ENCODE measurements around the gene MINDY4B.

MINDY4B gene

DNA sequence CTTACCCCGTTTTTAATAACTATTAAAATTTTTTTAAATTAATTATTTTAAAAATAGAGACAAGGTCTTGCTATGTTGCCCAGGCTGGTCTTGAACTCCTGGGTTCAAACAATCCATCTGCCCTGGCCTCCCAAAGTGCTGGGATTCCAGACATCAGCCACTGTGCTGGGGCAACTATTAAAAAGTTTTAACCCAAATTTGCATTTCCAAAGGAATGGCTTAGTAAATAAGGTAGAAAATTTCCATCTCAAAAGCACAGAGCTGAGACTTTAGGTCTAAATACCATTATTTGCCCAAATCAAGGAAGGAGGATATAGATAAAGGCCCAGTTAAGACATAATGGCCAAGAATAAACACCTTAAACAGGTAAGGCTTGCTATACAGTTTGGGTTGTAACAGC, 56.4 kb downstream of the MINDY4B start:
- H3K4me1 Mint-ChIP-seq, result no peaks in the 10 kb centered on the region
- no peak for DNase-seq (ENCODE audit: low spot score in 2 of 2)
- H3K27ac Mint-ChIP-seq, result no peak overlapping the region
- no peak for ATAC-seq (ENCODE audit: low read depth)
- H3K36me3 Mint-ChIP-seq, result peaks cover 2% of the 10 kb centered on the region
- no peaks in the 10 kb centered on the region for H3K9me3 Mint-ChIP-seq
- no peak overlapping the region for H3K4me3 Mint-ChIP-seq
- H3K27me3 Mint-ChIP-seq, result peaks cover 4% of the 10 kb centered on the region

DNA sequence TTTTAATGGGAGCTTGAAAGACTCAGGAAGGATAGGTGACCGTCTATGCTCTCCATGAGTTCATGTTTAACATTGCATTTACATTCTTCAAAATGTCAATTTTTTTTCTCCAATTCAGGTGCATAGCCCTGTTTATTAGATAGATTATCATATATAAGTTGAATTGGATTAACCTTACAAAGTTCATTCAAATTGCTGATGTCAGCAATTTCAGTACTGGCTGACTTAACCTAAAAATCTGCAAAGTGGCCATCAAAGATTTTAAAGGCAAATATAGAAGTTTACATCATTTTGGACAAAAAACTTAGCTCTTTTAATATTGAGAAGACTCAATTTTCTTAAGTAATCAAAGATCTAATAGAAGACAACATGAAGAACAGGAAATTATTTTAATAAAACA, 57.8 kb downstream of the MINDY4B start:
- H3K4me1 Mint-ChIP-seq, result no peaks in the 10 kb centered on the region
- ATAC-seq (ENCODE audit: low read depth) (no peak), DNase-seq (ENCODE audit: low spot score in 2 of 2) (no peak)
- peaks cover 7% of the 10 kb centered on the region for H3K27me3 Mint-ChIP-seq
- H3K36me3 Mint-ChIP-seq, result peaks cover 2% of the 10 kb centered on the region
- no peak overlapping the region for H3K27ac Mint-ChIP-seq
- H3K9me3 Mint-ChIP-seq, result no peaks in the 10 kb centered on the region
- no peak overlapping the region for H3K4me3 Mint-ChIP-seq

DNA sequence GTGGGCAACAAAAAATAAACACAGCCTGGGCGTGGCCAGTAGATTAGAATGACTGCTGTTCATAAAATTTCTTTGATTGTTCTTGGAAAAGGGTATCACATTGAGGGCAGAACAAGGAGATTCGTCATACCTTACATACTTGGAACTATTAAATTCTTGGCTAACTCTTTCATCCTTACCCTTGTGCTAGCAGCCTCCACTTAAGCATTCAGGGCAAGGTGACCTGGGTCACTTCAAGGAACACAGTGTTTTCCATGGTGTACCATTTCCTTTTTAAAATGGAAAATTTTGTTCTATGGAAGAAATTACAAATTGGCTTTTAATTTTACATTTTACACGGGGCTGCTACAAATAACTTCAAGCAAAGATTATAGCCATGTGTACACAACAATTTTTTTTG, 60.8 kb downstream of the MINDY4B start:
- H3K9me3 Mint-ChIP-seq, result no peaks in the 10 kb centered on the region
- DNase-seq (ENCODE audit: low spot score in 2 of 2) (no peak), ATAC-seq (ENCODE audit: low read depth) (no peak)
- no peaks in the 10 kb centered on the region for H3K4me1 Mint-ChIP-seq
- H3K4me3 Mint-ChIP-seq, result no peak overlapping the region
- no peaks in the 10 kb centered on the region for H3K36me3 Mint-ChIP-seq
- no peak overlapping the region for H3K27ac Mint-ChIP-seq
- H3K27me3 Mint-ChIP-seq, result peaks cover 9% of the 10 kb centered on the region

DNA sequence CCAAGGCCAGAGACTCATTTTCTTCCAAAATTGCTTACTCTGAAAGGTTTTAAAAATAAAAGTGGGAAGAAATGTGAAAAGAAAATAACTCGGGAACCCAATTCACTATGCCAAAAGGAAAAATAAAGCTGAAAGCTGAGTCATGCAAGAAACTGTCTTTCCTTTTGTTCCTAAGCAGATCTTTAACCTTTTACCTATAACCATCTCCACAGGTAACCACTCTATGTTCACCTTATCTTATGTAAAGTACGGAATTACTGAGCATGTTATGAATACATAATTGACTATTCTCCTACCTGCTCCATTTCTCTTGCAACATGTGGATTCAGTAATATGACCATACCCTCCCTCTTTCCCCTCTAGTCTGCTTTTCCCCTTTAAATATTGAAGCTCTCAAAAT, 62.0 kb downstream of the MINDY4B start:
- DNase-seq (ENCODE audit: low spot score in 2 of 2) (no peak), ATAC-seq (ENCODE audit: low read depth) (no peak)
- no peaks in the 10 kb centered on the region for H3K36me3 Mint-ChIP-seq
- no peak overlapping the region for H3K4me3 Mint-ChIP-seq
- no peaks in the 10 kb centered on the region for H3K4me1 Mint-ChIP-seq
- H3K9me3 Mint-ChIP-seq, result no peaks in the 10 kb centered on the region
- H3K27me3 Mint-ChIP-seq, result peaks cover 11% of the 10 kb centered on the region
- no peak overlapping the region for H3K27ac Mint-ChIP-seq

DNA sequence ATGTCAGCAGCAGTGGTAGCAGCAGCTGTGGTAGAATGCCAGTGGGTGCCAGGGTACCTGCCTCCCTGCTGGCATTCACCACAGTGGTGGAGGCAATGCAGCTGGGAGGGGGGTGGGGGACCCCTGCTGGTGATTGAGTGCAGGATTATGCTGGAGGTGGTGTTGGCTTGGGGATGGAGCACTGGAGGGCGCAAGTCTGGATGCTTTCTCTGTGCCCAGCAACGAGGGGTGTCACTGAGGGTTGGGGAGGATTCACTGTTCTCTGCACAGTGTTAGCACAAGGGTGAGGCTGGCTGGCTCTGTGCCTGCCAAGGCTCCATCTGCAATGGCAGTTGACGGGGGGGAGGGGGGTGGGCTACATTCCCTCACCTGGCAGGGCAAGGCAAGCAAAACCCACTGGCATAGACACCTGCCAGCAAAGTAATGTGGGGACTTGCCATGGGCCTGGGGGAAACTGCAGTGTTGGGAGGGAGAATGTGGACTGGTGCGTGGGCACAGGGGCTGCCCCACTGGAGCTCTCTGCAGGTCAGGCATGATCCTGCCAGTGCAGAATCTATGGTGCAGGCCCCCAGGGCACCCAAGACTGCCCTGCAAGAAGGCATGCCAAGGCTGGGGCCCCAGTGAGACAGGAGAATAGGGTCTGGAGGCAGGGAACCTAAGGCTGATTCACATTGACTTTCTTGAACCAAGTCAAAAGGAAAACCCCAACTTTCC, 64.3 kb downstream of the MINDY4B start:
- ATAC-seq (ENCODE audit: low read depth) (no peak), DNase-seq (ENCODE audit: low spot score in 2 of 2) (no peak)
- no peaks in the 10 kb centered on the region for H3K36me3 Mint-ChIP-seq
- no peak overlapping the region for H3K27ac Mint-ChIP-seq
- no peak overlapping the region for H3K4me3 Mint-ChIP-seq
- H3K9me3 Mint-ChIP-seq, result no peaks in the 10 kb centered on the region
- H3K27me3 Mint-ChIP-seq, result peaks cover 14% of the 10 kb centered on the region
- no peaks in the 10 kb centered on the region for H3K4me1 Mint-ChIP-seq

DNA sequence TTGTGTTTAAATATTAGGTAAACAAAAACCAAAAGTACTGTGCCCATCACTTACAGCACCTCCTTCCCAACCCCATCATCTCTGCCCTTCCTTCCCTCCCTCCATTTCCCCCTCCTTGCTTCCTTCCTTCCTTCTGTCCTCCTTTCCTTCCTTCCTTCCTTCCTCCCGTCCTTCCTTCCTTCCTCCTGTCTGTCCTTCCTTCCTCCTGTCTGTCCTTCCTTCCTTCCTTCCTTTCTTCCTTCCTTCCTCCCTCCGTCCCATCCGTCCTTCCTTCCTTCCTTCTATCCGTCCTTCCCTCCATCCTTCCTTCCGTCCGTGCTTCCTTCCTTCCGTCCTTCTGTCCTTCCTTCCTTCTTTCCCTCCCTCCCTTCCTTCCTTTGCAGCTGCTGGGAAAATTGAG, 74.5 kb downstream of the MINDY4B start:
- H3K4me3 Mint-ChIP-seq, result no peak overlapping the region
- no peak overlapping the region for H3K27ac Mint-ChIP-seq
- peaks cover 2% of the 10 kb centered on the region for H3K9me3 Mint-ChIP-seq
- H3K27me3 Mint-ChIP-seq, result peaks cover 7% of the 10 kb centered on the region
- peaks cover 16% of the 10 kb centered on the region for H3K4me1 Mint-ChIP-seq
- ATAC-seq (ENCODE audit: low read depth) (no peak), DNase-seq (ENCODE audit: low spot score in 2 of 2) (no peak)
- peaks cover 1% of the 10 kb centered on the region for H3K36me3 Mint-ChIP-seq

DNA sequence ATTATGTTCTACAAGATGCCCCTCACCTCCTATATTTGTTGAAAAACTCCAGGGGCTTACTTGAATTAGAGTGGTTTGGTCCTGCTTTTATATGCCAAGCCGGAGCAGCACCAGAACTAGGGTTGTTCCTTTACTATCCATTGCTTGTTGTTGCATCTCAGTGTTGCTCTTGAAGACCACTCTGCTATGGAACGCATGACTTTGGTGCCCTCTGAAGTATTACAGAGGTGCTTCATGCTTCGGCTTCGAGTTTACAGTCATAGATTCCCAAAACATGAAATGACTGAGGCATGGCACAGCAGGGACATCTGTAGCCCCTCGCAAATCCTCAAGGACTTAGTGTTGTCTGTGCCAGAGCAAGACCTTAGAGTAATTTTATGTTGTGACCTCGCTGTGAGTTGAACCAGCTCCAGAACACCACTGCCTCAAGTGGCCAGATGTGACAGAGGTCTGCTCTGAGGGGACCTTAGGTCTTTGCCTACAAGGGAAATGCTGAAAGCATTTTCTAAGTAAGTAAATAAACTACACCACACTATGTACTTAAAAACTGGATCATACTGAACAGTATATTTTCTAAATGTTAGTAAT, 75.1 kb downstream of the MINDY4B start:
- Mint-ChIP-seq H3K9me3 (no peaks in the 10 kb centered on the region), H3K27me3 (peaks cover 7% of the 10 kb centered on the region), H3K27ac (no peak overlapping the region), H3K4me1 (peaks cover 14% of the 10 kb centered on the region), H3K36me3 (no peaks in the 10 kb centered on the region), H3K4me3 (no peak overlapping the region)
- peak in 1 of 2 donors; percentile 11 for DNase-seq (ENCODE audit: low spot score in 2 of 2)
- peak; percentile 68 for ATAC-seq (ENCODE audit: low read depth)

DNA sequence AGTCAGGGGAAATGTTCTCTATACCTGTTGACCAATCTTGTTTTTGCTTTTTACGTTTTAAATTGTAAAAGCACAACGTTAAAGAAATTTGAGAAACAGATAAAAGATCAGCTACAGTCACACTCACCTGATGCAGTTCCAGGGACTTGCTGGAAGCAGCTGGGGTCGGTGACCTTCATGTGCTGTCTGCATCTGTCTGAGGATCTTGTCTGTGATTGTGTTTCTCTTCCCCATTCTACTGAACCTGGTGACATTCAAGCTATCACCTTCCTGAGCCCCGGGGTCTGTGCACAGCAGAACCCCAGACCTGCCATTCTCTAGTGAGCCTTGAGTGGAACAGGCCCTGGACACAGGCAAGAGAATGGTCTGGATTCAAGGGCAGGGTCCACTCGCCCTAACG, 75.8 kb downstream of the MINDY4B start:
- H3K4me3 Mint-ChIP-seq, result no peak overlapping the region
- H3K4me1 Mint-ChIP-seq, result peaks cover 8% of the 10 kb centered on the region

DNA sequence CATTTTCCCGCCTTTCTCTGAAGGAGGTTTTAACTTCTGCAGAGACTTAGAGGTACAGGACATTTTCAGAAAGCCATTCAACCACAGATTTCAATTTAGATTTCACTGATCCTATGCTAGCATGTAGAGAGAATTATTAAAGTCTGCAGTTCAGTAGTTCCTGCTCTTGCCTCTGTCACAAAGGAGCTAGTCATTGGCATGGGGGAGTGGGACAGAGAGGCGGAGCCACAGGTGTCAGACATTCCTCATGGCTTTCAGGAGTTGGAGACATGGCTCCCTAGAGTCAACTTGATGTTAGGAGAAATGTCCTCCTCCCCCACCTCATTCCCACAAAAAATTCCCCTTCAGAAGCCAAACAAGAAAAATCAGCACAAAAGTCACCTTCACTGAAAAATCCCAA, 76.2 kb downstream of the MINDY4B start:
- Mint-ChIP-seq H3K27ac (no peak overlapping the region), H3K36me3 (no peaks in the 10 kb centered on the region), H3K4me3 (no peak overlapping the region), H3K9me3 (no peaks in the 10 kb centered on the region), H3K4me1 (peaks cover 5% of the 10 kb centered on the region), H3K27me3 (peaks cover 7% of the 10 kb centered on the region)
- ATAC-seq (ENCODE audit: low read depth), result no peak
- no peak for DNase-seq (ENCODE audit: low spot score in 2 of 2)

More for the DNA sequence above, 75.8 kb downstream of the MINDY4B start:
- ATAC-seq (ENCODE audit: low read depth) (peak; percentile 26), DNase-seq (ENCODE audit: low spot score in 2 of 2) (no peak)
- Mint-ChIP-seq H3K27me3 (peaks cover 7% of the 10 kb centered on the region), H3K9me3 (no peaks in the 10 kb centered on the region), H3K36me3 (no peaks in the 10 kb centered on the region), H3K27ac (no peak overlapping the region)

DNA sequence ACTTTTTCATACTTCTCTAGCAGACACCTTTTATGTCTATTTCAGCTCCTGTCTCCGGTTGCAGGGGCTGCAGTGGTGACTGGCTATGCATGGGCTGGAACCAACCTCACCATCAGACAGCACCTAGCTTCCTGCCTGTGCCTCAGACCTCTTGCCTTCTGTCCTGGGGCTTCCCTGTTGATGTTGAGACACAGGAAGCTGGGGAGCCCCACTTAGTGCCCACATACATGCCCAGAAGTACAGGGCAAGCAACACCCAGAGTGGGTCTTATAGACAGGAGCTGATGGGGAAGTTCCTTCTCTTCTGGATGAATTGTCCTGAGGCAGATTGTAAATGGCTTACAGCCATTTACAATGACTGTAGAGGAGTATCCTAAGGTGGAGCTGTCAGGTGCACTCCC, 77.0 kb downstream of the MINDY4B start:
- H3K4me3 Mint-ChIP-seq, result no peak overlapping the region
- ATAC-seq (ENCODE audit: low read depth) (no peak), DNase-seq (ENCODE audit: low spot score in 2 of 2) (no peak)
- peaks cover 12% of the 10 kb centered on the region for H3K27me3 Mint-ChIP-seq
- H3K4me1 Mint-ChIP-seq, result peaks cover 5% of the 10 kb centered on the region
- H3K9me3 Mint-ChIP-seq, result no peaks in the 10 kb centered on the region
- no peak overlapping the region for H3K27ac Mint-ChIP-seq
- H3K36me3 Mint-ChIP-seq, result no peaks in the 10 kb centered on the region

DNA sequence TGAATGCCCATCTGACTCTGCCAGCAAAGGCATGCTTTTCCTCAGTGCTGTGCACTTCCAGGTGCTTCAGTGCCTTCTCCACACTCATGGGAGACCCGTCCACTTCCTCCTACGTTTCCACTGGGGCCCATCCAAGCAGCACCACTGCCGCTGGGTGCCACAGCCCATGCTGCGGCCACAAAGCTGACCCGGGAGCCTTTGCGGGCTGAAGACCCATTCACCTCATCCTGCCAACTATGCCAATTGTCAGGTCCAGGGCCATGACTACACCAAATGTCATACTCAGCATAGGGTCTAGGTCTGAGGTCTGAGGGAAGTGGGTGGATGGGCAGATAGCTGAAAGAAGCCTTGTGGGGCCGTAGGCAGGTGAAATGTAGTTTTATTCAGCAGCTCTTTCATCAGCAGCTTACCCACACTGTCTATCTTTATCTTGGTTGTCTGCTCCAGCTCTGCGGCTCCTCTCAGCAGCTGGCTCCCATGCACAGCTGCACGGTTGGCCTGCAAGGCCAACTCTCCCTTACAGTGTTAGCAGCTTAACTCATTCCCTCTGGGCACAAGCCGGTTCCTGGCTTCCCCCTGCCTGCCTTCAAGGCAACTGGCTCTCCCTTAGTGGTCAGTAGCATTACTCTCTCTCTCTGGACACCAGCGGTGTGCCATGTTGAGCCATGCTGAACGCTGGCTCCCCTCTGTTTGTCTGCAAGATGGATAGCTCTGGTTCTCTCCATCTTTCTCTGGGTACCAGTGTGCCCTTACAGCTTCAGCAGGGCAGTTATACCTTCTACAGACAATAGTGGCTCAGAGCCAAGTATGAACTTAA, 78.6 kb downstream of the MINDY4B start:
- H3K4me1 Mint-ChIP-seq, result peaks cover 5% of the 10 kb centered on the region
- DNase-seq (ENCODE audit: low spot score in 2 of 2), result no peak
- no peak overlapping the region for H3K27ac Mint-ChIP-seq
- H3K4me3 Mint-ChIP-seq, result no peak overlapping the region
- no peak for ATAC-seq (ENCODE audit: low read depth)
- peaks cover 12% of the 10 kb centered on the region for H3K27me3 Mint-ChIP-seq
- no peaks in the 10 kb centered on the region for H3K9me3 Mint-ChIP-seq
- no peaks in the 10 kb centered on the region for H3K36me3 Mint-ChIP-seq

DNA sequence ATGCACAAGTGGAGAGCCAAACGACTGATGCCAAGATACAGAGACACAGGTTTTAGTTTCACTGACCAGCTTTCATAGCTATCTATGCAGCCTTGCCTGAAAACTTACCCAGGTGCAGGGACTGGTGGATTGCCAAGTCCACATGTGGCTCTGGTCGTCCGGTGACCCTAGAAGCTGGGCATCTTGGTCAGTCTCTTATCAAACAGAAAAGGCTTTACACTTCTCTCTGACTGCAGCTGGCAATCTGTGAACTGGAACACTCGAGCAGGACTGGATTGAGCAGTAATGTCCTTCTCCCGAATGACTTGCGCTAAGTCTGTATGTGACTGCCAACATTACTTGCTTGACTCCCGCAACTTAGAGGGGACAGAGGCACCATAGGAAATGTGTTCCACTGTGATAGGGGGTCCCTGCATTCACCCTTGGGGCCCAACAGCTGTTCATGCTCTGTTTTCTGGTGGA, 79.3 kb downstream of the MINDY4B start:
- Mint-ChIP-seq H3K27me3 (peaks cover 12% of the 10 kb centered on the region), H3K4me3 (no peak overlapping the region), H3K4me1 (peaks cover 4% of the 10 kb centered on the region), H3K9me3 (no peaks in the 10 kb centered on the region), H3K36me3 (no peaks in the 10 kb centered on the region), H3K27ac (no peak overlapping the region)
- ATAC-seq (ENCODE audit: low read depth), result no peak
- DNase-seq (ENCODE audit: low spot score in 2 of 2), result no peak

DNA sequence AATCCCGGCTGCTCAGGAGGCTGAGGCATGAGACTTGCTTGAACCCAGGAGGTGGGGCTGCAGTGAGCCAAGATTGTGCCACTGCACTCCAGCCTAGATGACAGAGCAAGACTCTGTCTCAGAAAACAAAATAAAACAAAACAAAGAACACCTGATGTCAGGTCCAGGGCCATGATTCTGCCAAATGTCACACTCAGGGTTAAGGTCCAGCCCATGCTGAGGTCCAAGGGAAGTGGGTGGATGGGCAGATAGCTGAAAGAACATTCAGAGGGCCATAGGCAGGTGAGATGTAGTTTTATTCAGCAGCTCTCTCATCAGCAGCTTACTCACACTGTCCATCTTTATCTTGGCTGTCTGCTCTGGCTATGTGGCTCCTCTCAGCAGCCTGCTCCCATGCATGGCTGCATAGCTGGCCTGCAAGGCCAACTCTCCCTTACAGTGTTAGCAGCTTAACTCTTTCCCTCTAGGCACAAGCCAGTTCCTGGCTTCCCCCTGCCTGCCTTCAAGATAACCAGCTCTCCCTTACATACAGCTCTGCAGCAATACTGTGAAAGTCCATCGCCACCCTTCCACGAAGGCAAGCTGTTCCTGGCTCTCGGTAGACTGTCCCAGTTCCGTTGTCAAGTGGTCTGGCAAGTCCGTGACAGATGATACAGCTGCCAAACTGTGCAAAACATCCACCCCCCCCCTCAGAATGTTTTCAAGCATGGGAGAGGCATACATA, 79.9 kb downstream of the MINDY4B start:
- no peak overlapping the region for H3K27ac Mint-ChIP-seq
- no peaks in the 10 kb centered on the region for H3K4me1 Mint-ChIP-seq
- H3K4me3 Mint-ChIP-seq, result no peak overlapping the region
- no peaks in the 10 kb centered on the region for H3K9me3 Mint-ChIP-seq
- ATAC-seq (ENCODE audit: low read depth) (no peak), DNase-seq (ENCODE audit: low spot score in 2 of 2) (no peak)
- peaks cover 12% of the 10 kb centered on the region for H3K27me3 Mint-ChIP-seq
- H3K36me3 Mint-ChIP-seq, result no peaks in the 10 kb centered on the region

DNA sequence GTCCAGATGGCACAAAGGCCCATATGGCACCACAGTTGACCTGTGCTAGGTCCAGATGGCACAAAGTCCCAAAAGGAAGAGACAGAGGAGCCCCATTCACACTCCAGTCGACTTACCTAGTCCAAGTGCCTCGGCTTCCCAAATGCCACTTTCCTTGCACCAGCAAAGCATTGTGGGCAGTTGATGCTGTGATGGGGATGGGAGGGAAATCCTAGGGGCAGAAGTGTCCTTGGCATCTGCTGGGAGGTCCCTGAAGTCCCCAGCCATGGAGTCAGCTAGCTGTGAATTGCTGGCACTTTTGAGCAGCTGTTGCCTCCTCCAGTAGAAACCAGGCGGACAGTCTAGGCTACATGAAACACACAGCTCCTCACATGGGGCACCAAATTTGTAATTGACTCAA, 82.0 kb downstream of the MINDY4B start:
- H3K27ac Mint-ChIP-seq, result no peak overlapping the region
- H3K9me3 Mint-ChIP-seq, result no peaks in the 10 kb centered on the region
- H3K4me1 Mint-ChIP-seq, result no peaks in the 10 kb centered on the region
- DNase-seq (ENCODE audit: low spot score in 2 of 2), result no peak
- no peak for ATAC-seq (ENCODE audit: low read depth)
- peaks cover 10% of the 10 kb centered on the region for H3K27me3 Mint-ChIP-seq
- no peaks in the 10 kb centered on the region for H3K36me3 Mint-ChIP-seq
- no peak overlapping the region for H3K4me3 Mint-ChIP-seq

Data from memory B cell (primary cell).